K562 (cell line): ENCODE measurements around the gene CISD3. TPM values are rescaled to one million over a fixed set of nuclear protein-coding genes. Genes with fewer than 3 reads are reported as not detected.

Source experiments
- ATF4 ChIP-seq: fragments of 450-650 bp; formaldehyde crosslinking; IDR thresholded peaks from 2 replicates; pipeline ENCODE4 v1.4.0; 2022; ENCODE audit warnings: mild to moderate bottlenecking, moderate library complexity
- CHCHD3 ChIP-seq: fragments of 250-450 bp; sonication (Bioruptor Pico); IDR thresholded peaks from 2 replicates; pipeline ENCODE4 v2.1.2; 2022; ENCODE audit warnings: mild to moderate bottlenecking
- DPF2 ChIP-seq: fragments of 450-650 bp; IDR thresholded peaks from 2 replicates; pipeline ENCODE4 v1.6.1; 2016
- E2F4 ChIP-seq: sonication (generic); formaldehyde crosslinking; IDR thresholded peaks from 2 replicates; pipeline ENCODE4 v1.8.0; 2022; ENCODE audit warnings: mild to moderate bottlenecking, low read depth, missing genetic modification reagents
- MAFF ChIP-seq: IDR thresholded peaks from 2 replicates; pipeline ENCODE4 v1.6.1; 2012; ENCODE audit warnings: low read length, improper control_type of control experiment
- MAX ChIP-seq: sonication (generic); formaldehyde crosslinking; IDR thresholded peaks from 2 replicates; pipeline ENCODE4 v1.9.0; 2022; ENCODE audit warnings: mild to moderate bottlenecking, missing genetic modification reagents
- MBD2 ChIP-seq: sonication (generic); IDR thresholded peaks from 2 replicates; pipeline ENCODE4 v1.6.1; 2016; ENCODE audit warnings: low read depth, borderline replicate concordance
- MEF2D ChIP-seq: conservative IDR thresholded peaks from 2 replicates; pipeline ENCODE4 v1.6.1; 2016; ENCODE audit warnings: low read depth, missing genetic modification characterization, missing compliant biosample characterization
- POLR2A ChIP-seq: fragments of 450-650 bp; conservative IDR thresholded peaks from 2 replicates; pipeline ENCODE4 v1.6.1; 2016
- POLR2G ChIP-seq: fragments of 200-400 bp; formaldehyde crosslinking; IDR thresholded peaks from 2 replicates; pipeline ENCODE4 v1.6.1; 2017; ENCODE audit warnings: low read depth, mild to moderate bottlenecking, antibody characterized with exemption, low read length, moderate library complexity
- TBL1XR1 ChIP-seq, 2 experiments: IDR thresholded peaks; 2 replicates each; pipeline ENCODE4 v1.6.1; 2012; ENCODE audit warnings: improper control_type of control experiment in 2 of 2, low read length in 2 of 2, mild to moderate bottlenecking in 1 of 2
- TBP ChIP-seq: optimal IDR thresholded peaks from 2 replicates; pipeline ENCODE3; 2011; ENCODE audit warnings: low read depth, low read length, improper control_type of control experiment
- USF2 ChIP-seq: sonication (generic); formaldehyde crosslinking; IDR thresholded peaks from 2 replicates; pipeline ENCODE4 v1.5.0; 2020; ENCODE audit warnings: missing genetic modification reagents
- XRCC5 ChIP-seq: fragments of 200-400 bp; formaldehyde crosslinking; IDR thresholded peaks from 2 replicates; pipeline ENCODE4 v1.6.1; 2017; ENCODE audit warnings: low read depth, mild to moderate bottlenecking, low read length
- YY1 ChIP-seq, 3 experiments: IDR thresholded peaks; 2 replicates each; pipeline ENCODE4 v1.6.1; 2011; ENCODE audit warnings: low read length in 2 of 3, mild to moderate bottlenecking in 2 of 3, moderate library complexity in 2 of 3, borderline replicate concordance in 1 of 3, control low read depth in 1 of 3, low read depth in 1 of 3; ENCODE audit not compliant: insufficient read depth in 3 of 3, insufficient replicate concordance in 2 of 3, control insufficient read depth in 1 of 3, insufficient read length in 1 of 3; ENCODE audit errors: extremely low read depth in 1 of 3
- ZNF197 ChIP-seq: fragments of 200-800 bp; sonication (Bioruptor generic); IDR thresholded peaks from 2 replicates; pipeline ENCODE4 v1.6.1; 2016; ENCODE audit warnings: low read depth, missing genetic modification characterization, missing compliant biosample characterization
- ZNF3 ChIP-seq: fragments of 250-450 bp; sonication (Bioruptor Pico); IDR thresholded peaks from 2 replicates; pipeline ENCODE4 v1.5.0; 2021; ENCODE audit warnings: mild to moderate bottlenecking, moderate library complexity
- ZNF324 ChIP-seq: fragments of 250-450 bp; sonication (Bioruptor Pico); IDR thresholded peaks from 2 replicates; pipeline ENCODE4 v1.4.0; 2020; ENCODE audit warnings: mild to moderate bottlenecking
- ZNF395 ChIP-seq: fragments of 200-800 bp; sonication (Bioruptor generic); IDR thresholded peaks from 2 replicates; pipeline ENCODE4 v1.6.1; 2017; ENCODE audit warnings: missing genetic modification characterization, missing compliant biosample characterization
- ZNF655 ChIP-seq: fragments of 250-450 bp; sonication (Bioruptor Pico); IDR thresholded peaks from 2 replicates; pipeline ENCODE4 v1.5.0; 2021
- polyA plus RNA-seq, 8 experiments: library from polyadenylated mRNA; depleted of rRNA in 4 of 8; stranded (reverse) in 5 of 8; unstranded in 3 of 8; fragments of >200 nt; fragmentation: Nextera tagmentation in 2 of 8; fragmentation: Illumina TruSeq in 1 of 8; extraction: Ambion mirVana in 2 of 8; extraction: Trizol in 1 of 8; gene quantifications; 2 replicates each; pipeline versions ENCODE4 v1.2.1 to v1.2.3, GENCODE V29; 2011 to 2014; ENCODE audit warnings: inconsistent platforms in 1 of 8, missing spikeins in 1 of 8
- total RNA-seq, 7 experiments: library from RNA; depleted of rRNA in 6 of 7; stranded (reverse); fragments of >200 nt in 6 of 7; fragmentation: Illumina TruSeq in 2 of 7; extraction: Trizol in 2 of 7; gene quantifications; 2 replicates each; pipeline versions ENCODE4 v1.2.1 to v1.2.3, GENCODE V29; 2011 to 2021; ENCODE audit warnings: low replicate concordance in 1 of 7

Gene CISD3
- total and polyA plus RNA-seq, 9 of the 15 experiments (the other 6 are each of a cell fraction or from before 2014, with no cell fraction given), result 5.0 to 60.7 (median 15.7) TPM

- TF ChIP-seq CHCHD3 (CRISPR knock-in tag) (0 out of 2 replicates have a peak, but pooled peaks have one; percentile 53), POLR2A (peak; percentile 87), DPF2 (no peak), MBD2 (peak; percentile 43; the same call in 1 of the 2 replicates), MAFF (no peak), YY1 (IDR thresholded peaks at IDR 0.05; ENCODE audit: borderline replicate concordance in 1 of 3, control insufficient read depth in 1 of 3, extremely low read depth in 1 of 3, insufficient read depth in 3 of 3, insufficient read length in 1 of 3, insufficient replicate concordance in 2 of 3, low read depth in 1 of 3, low read length in 2 of 3) (peak in 1 of 3 experiments; percentile 67), MEF2D (tag) (no peak), ZNF395 (peak; percentile 52; the same call in 1 of the 2 replicates), ATF4 (CRISPR knock-in tag) (no peak), TBL1XR1 (IDR thresholded peaks at IDR 0.05; ENCODE audit: low read length in 2 of 2) (no peak; a peak in 1 of 4 replicates), ZNF324 (CRISPR knock-in tag) (no peak), POLR2G (peak; percentile 97), ZNF197 (0 out of 2 replicates have a peak, but pooled peaks have one; percentile 24), ZNF3 (CRISPR knock-in tag) (no peak), USF2 (CRISPR knock-in tag) (no peak), ZNF655 (no peak), MAX (peak; percentile 55; the same call in 1 of the 2 replicates), TBP (peak; percentile 82), XRCC5 (0 out of 2 replicates have a peak, but pooled peaks have one; percentile 11), E2F4 (CRISPR knock-in tag) (peak; percentile 78)
Observed at GRCh38 chr17:38702166-38702915, 27.8 kb upstream of the CISD3 start (continued).
